GM18870 (cell line): ENCODE measurements around the gene ATP5PD.

ENCODE experiments used
- ATAC-seq: cut with Tn5 transposase; IDR thresholded peaks from one replicate; pipeline ENCODE4 v1.9.1; 2021; ENCODE audit warnings: moderate library complexity; ENCODE audit not compliant: unreplicated experiment

Gene ATP5PD

DNA sequence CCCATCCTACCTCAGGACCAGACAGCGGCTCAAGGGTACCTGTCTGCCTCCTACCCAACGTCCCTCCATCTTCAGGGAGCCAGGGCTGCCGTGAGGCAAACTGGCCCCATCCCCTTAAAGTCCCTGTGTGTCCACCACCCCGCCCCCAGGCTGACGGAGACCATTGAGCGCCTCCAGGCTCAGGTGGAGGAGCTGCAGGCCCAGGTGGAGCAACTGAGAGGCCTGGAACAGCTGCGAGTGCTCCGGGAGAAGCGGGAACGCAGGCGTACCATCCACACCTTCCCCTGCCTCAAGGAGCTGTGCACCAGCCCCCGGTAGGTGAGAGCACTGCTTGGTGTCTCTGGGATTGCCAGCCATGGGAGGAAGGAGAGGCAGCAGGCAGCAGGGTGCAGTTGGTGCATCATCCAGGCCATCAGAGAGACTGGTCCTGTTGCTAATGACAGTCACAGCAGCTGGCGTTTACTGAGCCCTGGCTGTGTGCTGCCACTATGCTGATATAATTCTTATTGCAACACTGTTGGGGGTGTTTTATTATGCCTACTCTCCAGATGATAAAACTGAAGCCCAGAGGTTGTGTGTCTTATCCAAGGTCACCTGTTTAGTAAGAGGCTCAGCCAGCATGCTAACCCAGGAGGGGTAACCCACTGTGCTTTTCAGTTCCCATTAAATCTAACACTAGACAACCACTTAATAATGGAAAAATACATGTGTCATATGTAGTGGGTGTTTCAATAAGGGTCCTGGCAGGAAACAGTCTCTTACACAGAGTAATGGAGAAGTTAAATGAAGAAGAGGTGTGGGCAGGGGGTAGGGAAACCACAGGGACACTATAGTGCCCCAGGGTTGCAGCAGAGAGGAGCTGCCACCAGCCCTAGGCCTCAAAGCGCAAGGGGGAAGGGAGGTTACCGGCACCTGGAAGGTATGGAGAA, 44.6 kb downstream of the ATP5PD start:
- no peak for ATAC-seq

- no peak for ATAC-seq
Measured at GRCh38 chr17:74999523-74999922, 47.2 kb downstream of the ATP5PD start.

GRCh38 chr17:74998783-74999182, 48.0 kb downstream of the ATP5PD start:
- ATAC-seq = no peak

GRCh38 chr17:74995847-74996246, 50.9 kb downstream of the ATP5PD start:
- ATAC-seq = no peak

DNA sequence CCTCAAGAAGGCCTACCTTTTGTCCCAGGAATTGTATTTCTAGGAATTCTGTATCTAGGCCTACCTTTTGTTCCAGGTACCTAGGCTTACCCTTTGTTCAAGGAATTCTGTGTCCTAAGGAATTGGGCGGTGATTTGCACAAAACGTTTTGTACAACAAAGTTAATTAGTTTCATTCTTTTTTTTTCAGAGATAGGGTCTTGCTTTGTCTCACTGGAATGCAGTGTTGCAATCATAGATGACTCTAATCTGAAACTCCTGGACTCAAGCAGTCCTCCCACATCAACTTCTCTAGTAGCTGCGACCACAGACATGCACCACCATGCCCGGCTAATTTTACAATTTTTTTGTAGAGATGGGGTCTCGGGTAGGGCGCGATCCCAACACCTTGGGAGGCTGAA, 52.3 kb downstream of the ATP5PD start:
- ATAC-seq = no peak

GRCh38 chr17:74992223-74992622, 54.5 kb downstream of the ATP5PD start:
- ATAC-seq = no peak

DNA sequence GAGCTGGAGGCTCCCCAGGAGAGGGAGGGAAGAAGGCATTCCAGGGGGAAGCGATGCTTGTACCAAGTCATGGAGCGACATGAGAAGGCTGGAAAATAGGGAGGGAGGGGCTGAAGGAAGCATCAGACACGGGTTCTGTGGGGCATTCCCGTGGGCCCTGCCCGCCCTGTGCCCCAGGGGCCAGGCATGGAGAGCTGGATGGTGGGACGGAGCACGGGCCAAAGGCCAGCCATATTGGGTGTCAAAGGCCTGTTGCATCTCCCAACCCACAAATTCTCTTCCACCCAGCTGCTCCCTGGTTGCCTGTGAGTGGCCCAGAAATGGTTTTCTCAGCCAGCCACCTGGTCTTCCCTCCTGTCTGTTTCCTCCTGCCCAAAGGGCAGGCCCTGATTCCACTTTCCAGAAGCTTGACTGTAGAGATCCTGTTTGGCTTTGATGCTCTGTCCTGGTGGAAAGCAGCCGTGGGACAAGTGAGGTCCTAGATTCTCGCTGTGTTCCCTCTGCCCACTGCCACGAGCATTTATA, 56.1 kb downstream of the ATP5PD start:
- ATAC-seq = no peak
